WTC11 (cell line): ENCODE measurements around the gene SLC24A4.

ENCODE experiments used
- ELF4 ChIP-seq: sonication (generic); formaldehyde crosslinking; IDR thresholded peaks from 2 replicates; pipeline ENCODE4 v1.8.1; 2022; ENCODE audit warnings: low read depth, mild to moderate bottlenecking, moderate library complexity, missing genetic modification reagents
- ETV6 ChIP-seq: sonication (generic); formaldehyde crosslinking; IDR thresholded peaks from 2 replicates; pipeline ENCODE4 v1.8.1; 2022; ENCODE audit warnings: mild to moderate bottlenecking, missing genetic modification reagents
- JUN ChIP-seq: sonication (generic); formaldehyde crosslinking; IDR thresholded peaks from 2 replicates; pipeline ENCODE4 v1.8.0; 2023; ENCODE audit warnings: mild to moderate bottlenecking, missing genetic modification reagents
- TEAD4 ChIP-seq: sonication (generic); formaldehyde crosslinking; IDR thresholded peaks from 2 replicates; pipeline ENCODE4 v1.8.0; 2022; ENCODE audit warnings: mild to moderate bottlenecking, missing genetic modification reagents
- ZNF219 ChIP-seq: sonication (generic); formaldehyde crosslinking; IDR thresholded peaks from 2 replicates; pipeline ENCODE4 v1.8.0; 2023; ENCODE audit warnings: missing genetic modification reagents, mild to moderate bottlenecking, borderline replicate concordance
- TF ChIP-seq, protein P1 (sequence below): fragments of 200-600 bp; IDR thresholded peaks from 2 replicates; pipeline ENCODE4 v1.8.0; 2022; ENCODE audit warnings: antibody characterized with exemption
- TF ChIP-seq, protein P2 (sequence below): sonication (generic); formaldehyde crosslinking; IDR thresholded peaks from 2 replicates; pipeline ENCODE4 v1.8.0; 2022; ENCODE audit warnings: mild to moderate bottlenecking, missing genetic modification reagents
- TF ChIP-seq, protein P3 (sequence below): sonication (generic); formaldehyde crosslinking; IDR thresholded peaks from 2 replicates; pipeline ENCODE4 v1.8.0; 2022; ENCODE audit warnings: mild to moderate bottlenecking, missing genetic modification reagents
- TF ChIP-seq, protein P4 (sequence below): sonication (generic); formaldehyde crosslinking; conservative IDR thresholded peaks from 2 replicates; pipeline ENCODE4 v1.8.1; 2022; ENCODE audit warnings: mild to moderate bottlenecking, missing genetic modification reagents
- TF ChIP-seq, protein P5 (sequence below): sonication (generic); formaldehyde crosslinking; IDR thresholded peaks from 2 replicates; pipeline ENCODE4 v1.8.1; 2023; ENCODE audit warnings: mild to moderate bottlenecking, missing genetic modification reagents, borderline replicate concordance
- TF ChIP-seq, protein P6 (sequence below): sonication (generic); formaldehyde crosslinking; IDR thresholded peaks from 2 replicates; pipeline ENCODE4 v1.8.1; 2023; ENCODE audit warnings: mild to moderate bottlenecking, missing genetic modification reagents, moderate library complexity

DNA sequence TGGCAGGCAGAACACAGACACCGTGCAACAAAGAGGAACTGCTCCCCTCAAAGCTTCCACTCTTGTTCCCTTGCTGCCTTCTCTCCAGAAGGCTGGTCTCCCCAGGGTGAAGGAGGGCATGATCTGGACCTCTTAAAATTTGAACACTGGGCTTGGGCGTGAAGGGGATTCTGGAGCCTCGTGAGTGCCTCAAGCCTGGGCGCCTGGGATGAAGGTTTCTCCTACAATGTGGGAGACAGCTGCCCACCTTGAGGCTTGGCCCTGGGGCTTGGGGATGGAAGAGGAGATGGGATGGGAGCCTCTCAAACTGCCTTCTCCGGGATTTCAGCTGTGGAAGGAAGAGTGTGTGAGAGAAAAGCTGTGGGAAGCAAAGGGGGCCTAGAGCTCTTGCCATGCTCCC, 182.9 kb downstream of the SLC24A4 start:
- TF ChIP-seq, protein P1, sequence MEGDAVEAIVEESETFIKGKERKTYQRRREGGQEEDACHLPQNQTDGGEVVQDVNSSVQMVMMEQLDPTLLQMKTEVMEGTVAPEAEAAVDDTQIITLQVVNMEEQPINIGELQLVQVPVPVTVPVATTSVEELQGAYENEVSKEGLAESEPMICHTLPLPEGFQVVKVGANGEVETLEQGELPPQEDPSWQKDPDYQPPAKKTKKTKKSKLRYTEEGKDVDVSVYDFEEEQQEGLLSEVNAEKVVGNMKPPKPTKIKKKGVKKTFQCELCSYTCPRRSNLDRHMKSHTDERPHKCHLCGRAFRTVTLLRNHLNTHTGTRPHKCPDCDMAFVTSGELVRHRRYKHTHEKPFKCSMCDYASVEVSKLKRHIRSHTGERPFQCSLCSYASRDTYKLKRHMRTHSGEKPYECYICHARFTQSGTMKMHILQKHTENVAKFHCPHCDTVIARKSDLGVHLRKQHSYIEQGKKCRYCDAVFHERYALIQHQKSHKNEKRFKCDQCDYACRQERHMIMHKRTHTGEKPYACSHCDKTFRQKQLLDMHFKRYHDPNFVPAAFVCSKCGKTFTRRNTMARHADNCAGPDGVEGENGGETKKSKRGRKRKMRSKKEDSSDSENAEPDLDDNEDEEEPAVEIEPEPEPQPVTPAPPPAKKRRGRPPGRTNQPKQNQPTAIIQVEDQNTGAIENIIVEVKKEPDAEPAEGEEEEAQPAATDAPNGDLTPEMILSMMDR = no peak
- no peak for TF ChIP-seq ZNF219
- TF ChIP-seq, protein P2, sequence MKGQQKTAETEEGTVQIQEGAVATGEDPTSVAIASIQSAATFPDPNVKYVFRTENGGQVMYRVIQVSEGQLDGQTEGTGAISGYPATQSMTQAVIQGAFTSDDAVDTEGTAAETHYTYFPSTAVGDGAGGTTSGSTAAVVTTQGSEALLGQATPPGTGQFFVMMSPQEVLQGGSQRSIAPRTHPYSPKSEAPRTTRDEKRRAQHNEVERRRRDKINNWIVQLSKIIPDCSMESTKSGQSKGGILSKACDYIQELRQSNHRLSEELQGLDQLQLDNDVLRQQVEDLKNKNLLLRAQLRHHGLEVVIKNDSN (CRISPR knock-in tag) = no peak
- TF ChIP-seq, protein P3, sequence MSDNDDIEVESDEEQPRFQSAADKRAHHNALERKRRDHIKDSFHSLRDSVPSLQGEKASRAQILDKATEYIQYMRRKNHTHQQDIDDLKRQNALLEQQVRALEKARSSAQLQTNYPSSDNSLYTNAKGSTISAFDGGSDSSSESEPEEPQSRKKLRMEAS = no peak
- TF ChIP-seq JUN (CRISPR knock-in tag) = no peak
- TF ChIP-seq ELF4 (CRISPR knock-in tag) = no peak
- no peak for TF ChIP-seq ETV6 (CRISPR knock-in tag)
- TF ChIP-seq, protein P4, sequence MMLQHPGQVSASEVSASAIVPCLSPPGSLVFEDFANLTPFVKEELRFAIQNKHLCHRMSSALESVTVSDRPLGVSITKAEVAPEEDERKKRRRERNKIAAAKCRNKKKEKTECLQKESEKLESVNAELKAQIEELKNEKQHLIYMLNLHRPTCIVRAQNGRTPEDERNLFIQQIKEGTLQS (CRISPR knock-in tag) = no peak
- TF ChIP-seq, protein P5, sequence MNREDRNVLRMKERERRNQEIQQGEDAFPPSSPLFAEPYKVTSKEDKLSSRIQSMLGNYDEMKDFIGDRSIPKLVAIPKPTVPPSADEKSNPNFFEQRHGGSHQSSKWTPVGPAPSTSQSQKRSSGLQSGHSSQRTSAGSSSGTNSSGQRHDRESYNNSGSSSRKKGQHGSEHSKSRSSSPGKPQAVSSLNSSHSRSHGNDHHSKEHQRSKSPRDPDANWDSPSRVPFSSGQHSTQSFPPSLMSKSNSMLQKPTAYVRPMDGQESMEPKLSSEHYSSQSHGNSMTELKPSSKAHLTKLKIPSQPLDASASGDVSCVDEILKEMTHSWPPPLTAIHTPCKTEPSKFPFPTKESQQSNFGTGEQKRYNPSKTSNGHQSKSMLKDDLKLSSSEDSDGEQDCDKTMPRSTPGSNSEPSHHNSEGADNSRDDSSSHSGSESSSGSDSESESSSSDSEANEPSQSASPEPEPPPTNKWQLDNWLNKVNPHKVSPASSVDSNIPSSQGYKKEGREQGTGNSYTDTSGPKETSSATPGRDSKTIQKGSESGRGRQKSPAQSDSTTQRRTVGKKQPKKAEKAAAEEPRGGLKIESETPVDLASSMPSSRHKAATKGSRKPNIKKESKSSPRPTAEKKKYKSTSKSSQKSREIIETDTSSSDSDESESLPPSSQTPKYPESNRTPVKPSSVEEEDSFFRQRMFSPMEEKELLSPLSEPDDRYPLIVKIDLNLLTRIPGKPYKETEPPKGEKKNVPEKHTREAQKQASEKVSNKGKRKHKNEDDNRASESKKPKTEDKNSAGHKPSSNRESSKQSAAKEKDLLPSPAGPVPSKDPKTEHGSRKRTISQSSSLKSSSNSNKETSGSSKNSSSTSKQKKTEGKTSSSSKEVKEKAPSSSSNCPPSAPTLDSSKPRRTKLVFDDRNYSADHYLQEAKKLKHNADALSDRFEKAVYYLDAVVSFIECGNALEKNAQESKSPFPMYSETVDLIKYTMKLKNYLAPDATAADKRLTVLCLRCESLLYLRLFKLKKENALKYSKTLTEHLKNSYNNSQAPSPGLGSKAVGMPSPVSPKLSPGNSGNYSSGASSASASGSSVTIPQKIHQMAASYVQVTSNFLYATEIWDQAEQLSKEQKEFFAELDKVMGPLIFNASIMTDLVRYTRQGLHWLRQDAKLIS (CRISPR knock-in tag) = no peak
- TF ChIP-seq, protein P6, sequence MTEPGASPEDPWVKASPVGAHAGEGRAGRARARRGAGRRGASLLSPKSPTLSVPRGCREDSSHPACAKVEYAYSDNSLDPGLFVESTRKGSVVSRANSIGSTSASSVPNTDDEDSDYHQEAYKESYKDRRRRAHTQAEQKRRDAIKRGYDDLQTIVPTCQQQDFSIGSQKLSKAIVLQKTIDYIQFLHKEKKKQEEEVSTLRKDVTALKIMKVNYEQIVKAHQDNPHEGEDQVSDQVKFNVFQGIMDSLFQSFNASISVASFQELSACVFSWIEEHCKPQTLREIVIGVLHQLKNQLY (CRISPR knock-in tag) = no peak
- no peak for TF ChIP-seq TEAD4 (CRISPR knock-in tag)
